HG03196 (cell line): ENCODE results near the gene ZMYND19.
A peak's percentile ranks its signal among the peaks of the same experiment; 100 is the strongest.
"Not testable (repeated sequence)": the region's sequence is repeated elsewhere in the genome, so short reads cannot be mapped to it uniquely, and the experiment has no call there.

Experiments used
- ATAC-seq: cut with Tn5 transposase; IDR thresholded peaks from one replicate; pipeline ENCODE4 v1.9.1; 2021; ENCODE audit not compliant: unreplicated experiment

ZMYND19 gene

GRCh38 chr9:137564134-137564533 is 26.2 kb downstream of the ZMYND19 start:
- ATAC-seq, result no peak

- ATAC-seq, result no peak
Measured at GRCh38 chr9:137558127-137558526, 32.2 kb downstream of the ZMYND19 start.

GRCh38 chr9:137556069-137556838 is 34.1 kb downstream of the ZMYND19 start:
- no peak for ATAC-seq

- no peak for ATAC-seq
Measured at GRCh38 chr9:137555179-137555578, 35.1 kb downstream of the ZMYND19 start.

- no peak for ATAC-seq
Measured at GRCh38 chr9:137554349-137554748, 36.0 kb downstream of the ZMYND19 start.

- not testable (repeated sequence) for ATAC-seq
Measured at GRCh38 chr9:137553654-137554053, 36.7 kb downstream of the ZMYND19 start.

- peak; percentile 11 for ATAC-seq
Measured at GRCh38 chr9:137552022-137552768, 38.1 kb downstream of the ZMYND19 start.

GRCh38 chr9:137551264-137552021 is 38.9 kb downstream of the ZMYND19 start, which contains the start of gene MRPL41:
MRPL41 (plus strand) TSS chr9:137551879; CDS start chr9:137552082, 203 bp downstream.
- ATAC-seq, result peak; percentile 75

GRCh38 chr9:137550958-137551263 is 39.4 kb downstream of the ZMYND19 start:
- not testable (repeated sequence) for ATAC-seq

- ATAC-seq, result no peak
Measured at GRCh38 chr9:137550231-137550621, 40.1 kb downstream of the ZMYND19 start, which contains the start of gene PNPLA7. PNPLA7 (minus strand) TSS chr9:137550402; CDS start chr9:137550197, 205 bp downstream.

GRCh38 chr9:137547687-137548543 is 42.4 kb downstream of the ZMYND19 start:
- ATAC-seq, result no peak

GRCh38 chr9:137545123-137545522 is 45.2 kb downstream of the ZMYND19 start:
- ATAC-seq, result no peak

- no peak for ATAC-seq
Measured at GRCh38 chr9:137544176-137544760, 46.0 kb downstream of the ZMYND19 start.

GRCh38 chr9:137543237-137543963 is 46.9 kb downstream of the ZMYND19 start:
- ATAC-seq, result no peak

- no peak for ATAC-seq
Measured at GRCh38 chr9:137542486-137542885, 47.8 kb downstream of the ZMYND19 start.

- ATAC-seq, result no peak
Measured at GRCh38 chr9:137540536-137540935, 49.8 kb downstream of the ZMYND19 start.

GRCh38 chr9:137538058-137538457 is 52.3 kb downstream of the ZMYND19 start:
- no peak for ATAC-seq

GRCh38 chr9:137536594-137537131 is 53.6 kb downstream of the ZMYND19 start:
- ATAC-seq, result not testable (repeated sequence)

GRCh38 chr9:137535120-137535428 is 55.2 kb downstream of the ZMYND19 start:
- no peak for ATAC-seq
